CD8-positive, alpha-beta memory T cell (primary cell): ENCODE measurements around the gene DTNB. TPM values are rescaled to one million over a fixed set of nuclear protein-coding genes. Genes with fewer than 3 reads are reported as not detected.
A peak's percentile ranks its signal among the peaks of the same experiment; 100 is the strongest.

Experiments
- CTCF ChIA-PET: fragments of 350-600 bp; sonication (Branson Sonifier 250); formaldehyde crosslinking; loops from one replicate; lab custom pipeline; 2021; ENCODE audit warnings: antibody characterized with exemption; lab: Charles Lee
- POLR2A ChIA-PET: fragments of 350-600 bp; sonication (Branson Sonifier 250); formaldehyde crosslinking; loops from one replicate; lab custom pipeline; 2021; ENCODE audit warnings: antibody characterized with exemption; lab: Charles Lee
- DNase-seq, 5 donors: peaks; one replicate each; pipeline versions ENCODE4 v3.0.0 to v3.0.0-alpha.2; 2020 to 2022; ENCODE audit warnings: mixed read lengths in 1 of 5
- H3K27ac ChIP-seq: one replicate; pipeline ENCODE4 v1.7.0; 2013; ENCODE audit warnings: low read depth, mild to moderate bottlenecking, low read length, moderate library complexity
- H3K27me3 ChIP-seq: 2 replicates; pipeline ENCODE4 v1.7.0; 2013; ENCODE audit warnings: low read length, mild to moderate bottlenecking; ENCODE audit not compliant: insufficient read depth, poor library complexity, severe bottlenecking
- H3K36me3 ChIP-seq: 2 replicates; pipeline ENCODE4 v1.7.0; 2013; ENCODE audit warnings: mild to moderate bottlenecking, low read length, moderate library complexity; ENCODE audit not compliant: insufficient read depth
- H3K4me1 ChIP-seq: 2 replicates; pipeline ENCODE4 v1.7.0; 2013; ENCODE audit warnings: mild to moderate bottlenecking, low read length, moderate library complexity; ENCODE audit not compliant: insufficient read depth
- H3K4me3 ChIP-seq: 2 replicates; pipeline ENCODE4 v1.7.0; 2013; ENCODE audit warnings: mild to moderate bottlenecking, low read length
- H3K9me3 ChIP-seq: 2 replicates; pipeline ENCODE4 v1.7.0; 2013; ENCODE audit warnings: mild to moderate bottlenecking, low read length
- H3K27ac Mint-ChIP-seq, 8 donors: one replicate each; pipeline ENCODE4 v1.8.0; 2020 to 2021; ENCODE audit warnings: mixed read lengths in 8 of 8, mild to moderate bottlenecking in 6 of 8, inconsistent platforms in 3 of 8, moderate library complexity in 3 of 8
- H3K27me3 Mint-ChIP-seq, 2 donors: one replicate each; pipeline ENCODE4 v1.8.0; 2020 to 2021; ENCODE audit warnings: mixed read lengths in 2 of 2, mild to moderate bottlenecking in 1 of 2, moderate library complexity in 1 of 2
- H3K36me3 Mint-ChIP-seq, 3 donors: one replicate each; pipeline ENCODE4 v1.8.0; 2020 to 2021; ENCODE audit warnings: mixed read lengths in 3 of 3, inconsistent platforms in 1 of 3, mild to moderate bottlenecking in 1 of 3
- H3K4me1 Mint-ChIP-seq, 3 donors: one replicate each; pipeline ENCODE4 v1.8.0; 2020 to 2021; ENCODE audit warnings: mixed read lengths in 3 of 3, inconsistent platforms in 1 of 3, mild to moderate bottlenecking in 1 of 3
- H3K4me3 Mint-ChIP-seq, 7 donors: one replicate each; pipeline ENCODE4 v1.8.0; 2020 to 2021; ENCODE audit warnings: mixed read lengths in 7 of 7, mild to moderate bottlenecking in 6 of 7, moderate library complexity in 4 of 7, inconsistent platforms in 2 of 7
- H3K9me3 Mint-ChIP-seq, 5 donors: one replicate each; pipeline ENCODE4 v1.8.0; 2020 to 2022; ENCODE audit warnings: mixed read lengths in 5 of 5, mild to moderate bottlenecking in 3 of 5, moderate library complexity in 2 of 5, inconsistent platforms in 1 of 5
- polyA plus RNA-seq: library from polyadenylated mRNA; unstranded; fragments of 300-500 nt; fragmentation: Illumina TruSeq; gene quantifications from one replicate; pipeline ENCODE4 v1.2.3, GENCODE V29; 2021
- total RNA-seq, 2 experiments: library from RNA; stranded (reverse); gene quantifications; one replicate each; pipeline ENCODE4 v1.2.3, GENCODE V29; 2021

The DTNB gene
- total and polyA plus RNA-seq, 3 experiments from 2014 or later = 15.2 to 19.4 (median 16.8) TPM

- Mint-ChIP-seq H3K27ac (peak overlapping the region; percentile 0 to 88 (median 38)), H3K4me3 (peak overlapping the region in 5 of 7 donors; percentile 1 to 33 (median 6)), H3K27me3 (no peaks in the 10 kb centered on the region), H3K4me1 (peaks cover 7 to 9% (median 9%) of the 10 kb centered on the region in 3 donors), H3K36me3 (peaks cover 0 to 5% (median 0%) of the 10 kb centered on the region in 3 donors), H3K9me3 (no peaks in the 10 kb centered on the region)
- ChIA-PET POLR2A (interaction anchor here (0.7 kb wide), 1 partner anchor 658 kb away, joined by 9 read pairs; no protein-coding TSS in a partner anchor), CTCF (no interaction called here)
- no peaks in the 10 kb centered on the region for H3K36me3 ChIP-seq
- DNase-seq = peak in 4 of 5 donors; percentile 9 to 68 (median 62)
- H3K9me3 ChIP-seq = no peaks in the 10 kb centered on the region
- no peaks in the 10 kb centered on the region for H3K27me3 ChIP-seq
- H3K4me3 ChIP-seq = no peak overlapping the region
- H3K27ac ChIP-seq = no peak overlapping the region
- H3K4me1 ChIP-seq = peaks cover 5% of the 10 kb centered on the region
Observed at GRCh38 chr2:25521665-25522387, 151.6 kb downstream of the DTNB start.

DNA sequence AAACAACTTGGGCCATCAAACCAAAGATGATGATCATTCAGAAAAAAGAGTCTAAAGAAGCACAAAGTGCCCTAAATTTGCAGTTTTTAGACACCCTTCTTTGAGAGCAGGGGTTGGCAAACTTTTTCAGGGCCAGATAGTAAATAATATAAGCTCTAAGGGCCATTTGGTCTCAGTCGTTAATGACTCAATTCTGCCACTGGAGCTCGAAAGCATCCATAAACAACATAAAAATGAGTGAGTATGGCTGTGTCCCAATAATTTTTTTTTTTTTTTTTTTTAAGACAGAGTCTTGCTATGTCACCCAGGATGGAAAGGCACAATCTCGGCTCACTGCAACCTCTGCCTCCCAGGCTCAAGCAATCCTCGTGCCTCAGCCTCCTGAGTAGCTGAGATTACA is 152.3 kb downstream of the DTNB start:
- H3K27me3 ChIP-seq = no peaks in the 10 kb centered on the region
- H3K4me3 Mint-ChIP-seq = no peak overlapping the region

GRCh38 chr2:25517701-25518100 is 155.7 kb downstream of the DTNB start:
- ChIA-PET CTCF (no interaction called here), POLR2A (no interaction called here)
- Mint-ChIP-seq H3K9me3 (no peaks in the 10 kb centered on the region), H3K4me1 (peaks cover 15 to 22% (median 22%) of the 10 kb centered on the region in 3 donors), H3K27me3 (no peaks in the 10 kb centered on the region), H3K4me3 (no peak overlapping the region), H3K36me3 (peaks cover 0 to 6% (median 3%) of the 10 kb centered on the region in 3 donors), H3K27ac (peak overlapping the region in 1 of 8 donors; percentile 42)
- peaks cover 5% of the 10 kb centered on the region for H3K4me1 ChIP-seq
- no peak for DNase-seq
- H3K4me3 ChIP-seq = no peak overlapping the region
- no peaks in the 10 kb centered on the region for H3K9me3 ChIP-seq
- H3K36me3 ChIP-seq = no peaks in the 10 kb centered on the region
- H3K27ac ChIP-seq = no peak overlapping the region
- H3K27me3 ChIP-seq = no peaks in the 10 kb centered on the region

More for the DNA sequence above, 152.3 kb downstream of the DTNB start:
- no peaks in the 10 kb centered on the region for H3K36me3 ChIP-seq
- CTCF ChIA-PET = interaction anchor here (0.8 kb wide), 1 partner anchor 353 kb away, joined by 3 read pairs; the partner anchor contains the start of gene POMC
- H3K27ac ChIP-seq = no peak overlapping the region
- peaks cover 5% of the 10 kb centered on the region for H3K4me1 ChIP-seq
- peaks cover 7 to 9% (median 9%) of the 10 kb centered on the region in 3 donors for H3K4me1 Mint-ChIP-seq
- H3K4me3 ChIP-seq = no peak overlapping the region
- H3K9me3 ChIP-seq = no peaks in the 10 kb centered on the region
- no peak for DNase-seq
- H3K27me3 Mint-ChIP-seq = no peaks in the 10 kb centered on the region
- H3K27ac Mint-ChIP-seq = no peak overlapping the region
- H3K36me3 Mint-ChIP-seq = peaks cover 0 to 6% (median 0%) of the 10 kb centered on the region in 3 donors
- POLR2A ChIA-PET = interaction anchor here (0.7 kb wide), 1 partner anchor 658 kb away, joined by 9 read pairs; no protein-coding TSS in a partner anchor
- H3K9me3 Mint-ChIP-seq = no peaks in the 10 kb centered on the region

DNA sequence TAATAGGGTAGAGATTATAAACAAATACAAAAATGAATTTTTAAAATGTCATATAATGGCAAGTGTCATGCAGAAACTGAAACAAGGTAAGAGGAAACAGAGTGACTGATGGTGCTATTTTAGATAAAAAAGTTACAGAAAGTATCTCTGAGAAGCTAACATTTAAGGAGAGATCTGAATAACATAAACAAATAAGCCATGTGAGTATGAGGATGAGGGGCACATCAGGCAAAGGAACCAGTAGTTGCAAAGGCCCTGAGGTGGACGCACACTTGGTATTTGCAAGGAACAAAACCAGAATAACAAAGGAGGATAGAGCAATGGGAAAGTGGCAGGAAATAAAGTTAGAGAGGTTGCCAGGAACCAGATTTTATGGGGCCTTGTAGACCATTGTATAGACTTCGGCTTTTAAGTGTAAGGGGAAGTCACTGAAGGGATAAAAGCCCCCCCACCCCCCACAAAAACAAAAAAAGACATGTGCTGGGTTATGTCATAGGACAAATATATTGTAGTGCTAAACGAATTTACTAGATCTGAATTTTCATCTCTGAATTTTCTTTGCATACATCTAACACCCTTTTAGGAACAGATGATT is 159.2 kb downstream of the DTNB start:
- H3K4me3 Mint-ChIP-seq = no peak overlapping the region

DNA sequence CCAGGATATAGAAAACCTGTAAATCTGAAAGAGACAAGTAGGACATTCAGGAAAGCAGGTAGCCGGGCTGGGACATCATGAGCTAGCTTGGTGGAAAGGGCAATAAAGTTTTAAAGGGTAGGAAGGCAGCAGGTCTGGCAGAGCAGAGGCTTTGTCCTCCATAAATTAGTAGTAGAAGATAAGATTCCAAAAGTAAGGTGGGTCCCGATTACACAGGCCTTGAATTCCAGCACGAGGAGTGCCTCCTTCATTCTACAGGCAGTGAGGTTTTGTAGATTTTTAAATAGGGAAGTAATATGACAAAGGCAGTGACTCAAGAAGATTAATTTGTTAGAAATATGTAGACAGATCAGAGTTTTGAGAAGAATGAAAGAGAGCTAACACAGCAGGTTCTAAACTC is 160.7 kb downstream of the DTNB start:
- Histone ChIP-seq H3K4me3 (no peak overlapping the region), H3K27ac (no peak overlapping the region), H3K4me1 (no peaks in the 10 kb centered on the region), H3K9me3 (no peaks in the 10 kb centered on the region), H3K27me3 (no peaks in the 10 kb centered on the region), H3K36me3 (no peaks in the 10 kb centered on the region)
- Mint-ChIP-seq H3K36me3 (peaks cover 0 to 8% (median 3%) of the 10 kb centered on the region in 3 donors), H3K27ac (no peak overlapping the region), H3K4me3 (no peak overlapping the region), H3K27me3 (no peaks in the 10 kb centered on the region), H3K9me3 (no peaks in the 10 kb centered on the region), H3K4me1 (peaks cover 9 to 13% (median 12%) of the 10 kb centered on the region in 3 donors)
- POLR2A ChIA-PET = no interaction called here
- no peak for DNase-seq
- CTCF ChIA-PET = no interaction called here

More for the DNA sequence above, 159.2 kb downstream of the DTNB start:
- no peaks in the 10 kb centered on the region for H3K4me1 ChIP-seq
- no peaks in the 10 kb centered on the region for H3K27me3 Mint-ChIP-seq
- ChIA-PET POLR2A (no interaction called here), CTCF (interaction anchor here (0.7 to 1.0 kb wide), 2 partner anchors 137 to 345 kb away, joined by 3 read pairs; no protein-coding TSS in a partner anchor)
- no peaks in the 10 kb centered on the region for H3K27me3 ChIP-seq
- no peak for DNase-seq
- H3K27ac ChIP-seq = no peak overlapping the region
- H3K27ac Mint-ChIP-seq = peak overlapping the region in 1 of 8 donors; percentile 78
- no peaks in the 10 kb centered on the region for H3K9me3 Mint-ChIP-seq
- no peak overlapping the region for H3K4me3 ChIP-seq
- peaks cover 9 to 13% (median 12%) of the 10 kb centered on the region in 3 donors for H3K4me1 Mint-ChIP-seq
- peaks cover 0 to 8% (median 3%) of the 10 kb centered on the region in 3 donors for H3K36me3 Mint-ChIP-seq
- no peaks in the 10 kb centered on the region for H3K36me3 ChIP-seq
- H3K9me3 ChIP-seq = no peaks in the 10 kb centered on the region

- H3K27me3 ChIP-seq = no peaks in the 10 kb centered on the region
- no peaks in the 10 kb centered on the region for H3K36me3 ChIP-seq
- ChIA-PET POLR2A (no interaction called here), CTCF (no interaction called here)
- Mint-ChIP-seq H3K27me3 (no peaks in the 10 kb centered on the region), H3K9me3 (no peaks in the 10 kb centered on the region), H3K4me3 (no peak overlapping the region), H3K27ac (no peak overlapping the region), H3K36me3 (peaks cover 0 to 3% (median 2%) of the 10 kb centered on the region in 3 donors), H3K4me1 (no peaks in the 10 kb centered on the region)
- no peak for DNase-seq
- no peaks in the 10 kb centered on the region for H3K4me1 ChIP-seq
- H3K27ac ChIP-seq = no peak overlapping the region
- no peaks in the 10 kb centered on the region for H3K9me3 ChIP-seq
- no peak overlapping the region for H3K4me3 ChIP-seq
Observed at GRCh38 chr2:25506226-25506625, 167.2 kb downstream of the DTNB start.

DNA sequence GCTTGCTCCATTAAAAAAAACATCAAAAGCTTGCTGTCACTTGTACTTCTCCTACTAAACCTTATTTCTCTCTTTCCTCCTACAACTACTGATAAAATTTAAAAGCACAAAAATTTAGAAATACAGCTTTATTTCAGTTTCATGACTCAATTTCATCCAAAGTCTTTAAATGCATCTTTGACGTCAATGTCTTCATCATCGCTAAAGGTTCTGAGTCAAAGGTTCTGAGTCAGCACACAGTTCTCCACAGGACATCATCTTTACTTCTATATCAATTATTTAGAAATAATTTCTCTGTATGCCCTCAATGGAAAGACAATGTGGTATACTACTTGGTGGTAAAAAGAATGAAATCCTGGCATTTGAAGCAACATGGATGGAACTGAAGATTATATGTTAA is 167.8 kb downstream of the DTNB start:
- H3K4me1 Mint-ChIP-seq = no peaks in the 10 kb centered on the region
- no peaks in the 10 kb centered on the region for H3K27me3 Mint-ChIP-seq
- no peaks in the 10 kb centered on the region for H3K36me3 ChIP-seq
- no peak overlapping the region for H3K4me3 ChIP-seq
- ChIA-PET POLR2A (no interaction called here), CTCF (interaction anchor here (1.0 kb wide), 1 partner anchor 51 kb away, joined by 3 read pairs; no protein-coding TSS in a partner anchor)
- no peak overlapping the region for H3K27ac ChIP-seq
- peaks cover 0 to 3% (median 2%) of the 10 kb centered on the region in 3 donors for H3K36me3 Mint-ChIP-seq
- DNase-seq = no peak
- H3K9me3 Mint-ChIP-seq = no peaks in the 10 kb centered on the region
- no peaks in the 10 kb centered on the region for H3K27me3 ChIP-seq
- no peak overlapping the region for H3K4me3 Mint-ChIP-seq
- H3K27ac Mint-ChIP-seq = peak overlapping the region in 1 of 8 donors; percentile 8
- no peaks in the 10 kb centered on the region for H3K9me3 ChIP-seq
- H3K4me1 ChIP-seq = no peaks in the 10 kb centered on the region

- POLR2A ChIA-PET = no interaction called here
- H3K4me3 Mint-ChIP-seq = no peak overlapping the region
- no peaks in the 10 kb centered on the region for H3K27me3 Mint-ChIP-seq
- no peak overlapping the region for H3K27ac ChIP-seq
- H3K36me3 Mint-ChIP-seq = peaks cover 0 to 3% (median 2%) of the 10 kb centered on the region in 3 donors
- CTCF ChIA-PET = interaction anchor here (1.0 kb wide), 1 partner anchor 51 kb away, joined by 3 read pairs; no protein-coding TSS in a partner anchor
- no peaks in the 10 kb centered on the region for H3K4me1 Mint-ChIP-seq
- no peaks in the 10 kb centered on the region for H3K36me3 ChIP-seq
- DNase-seq = no peak
- no peaks in the 10 kb centered on the region for H3K4me1 ChIP-seq
- no peak overlapping the region for H3K4me3 ChIP-seq
- no peaks in the 10 kb centered on the region for H3K27me3 ChIP-seq
- no peaks in the 10 kb centered on the region for H3K9me3 Mint-ChIP-seq
- H3K27ac Mint-ChIP-seq = peak overlapping the region in 1 of 8 donors; percentile 19
- no peaks in the 10 kb centered on the region for H3K9me3 ChIP-seq
Observed at GRCh38 chr2:25505182-25505581, 168.2 kb downstream of the DTNB start.
